HG03378 (cell line): ENCODE data around the gene OXT.
"Not testable (repeated sequence)": the region's sequence is repeated elsewhere in the genome, so short reads cannot be mapped to it uniquely, and the experiment has no call there.

ENCODE experiments used
- ATAC-seq: cut with Tn5 transposase; IDR thresholded peaks from one replicate; pipeline ENCODE4 v1.9.1; 2021; ENCODE audit warnings: mild to moderate bottlenecking, moderate library complexity; ENCODE audit not compliant: unreplicated experiment

Gene OXT

DNA sequence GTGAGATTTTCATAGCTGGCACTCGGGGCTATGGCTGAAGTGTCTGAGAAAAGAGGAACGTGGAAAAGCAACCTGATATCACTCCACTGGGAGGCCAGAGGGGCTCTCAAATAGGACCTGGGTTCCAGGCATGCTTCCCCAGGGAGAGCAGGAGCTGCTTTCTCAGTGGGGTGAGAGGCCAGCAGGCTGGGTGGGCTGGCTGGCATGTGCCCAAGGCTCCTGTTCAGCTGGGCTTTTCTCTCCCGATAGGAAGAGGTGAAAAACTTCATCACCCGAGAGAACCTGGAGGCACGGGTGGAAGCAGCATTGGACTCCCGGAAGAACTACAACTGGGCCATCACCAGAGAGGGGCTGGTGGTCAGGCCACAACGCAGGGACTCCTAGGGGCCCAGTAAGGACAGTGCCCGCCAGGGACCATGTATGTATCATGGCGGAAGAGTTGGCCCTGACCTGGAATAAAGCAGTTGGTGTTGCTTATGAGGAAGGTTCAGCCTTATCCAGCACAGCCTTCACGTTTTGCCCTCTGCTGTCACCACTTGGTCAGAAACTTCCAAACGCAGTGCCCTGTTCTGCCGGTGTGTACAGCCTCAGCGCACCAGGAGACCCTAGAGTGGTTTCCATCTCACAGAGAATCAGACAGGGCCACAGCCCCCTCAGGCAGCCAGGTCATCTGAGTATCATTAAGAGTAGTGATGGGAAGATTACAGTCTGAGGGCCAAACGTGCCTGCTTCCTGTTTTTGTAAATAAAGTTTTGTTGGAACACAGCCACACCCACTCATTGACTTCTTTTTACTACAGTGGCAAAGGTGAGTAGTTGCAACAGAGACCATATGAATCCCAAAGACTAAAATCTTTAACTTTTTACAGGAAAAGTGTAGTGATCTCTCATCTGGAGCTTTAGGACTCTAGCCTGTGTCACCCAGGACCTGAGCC, 23.7 kb upstream of the OXT start:
- no peak for ATAC-seq

DNA sequence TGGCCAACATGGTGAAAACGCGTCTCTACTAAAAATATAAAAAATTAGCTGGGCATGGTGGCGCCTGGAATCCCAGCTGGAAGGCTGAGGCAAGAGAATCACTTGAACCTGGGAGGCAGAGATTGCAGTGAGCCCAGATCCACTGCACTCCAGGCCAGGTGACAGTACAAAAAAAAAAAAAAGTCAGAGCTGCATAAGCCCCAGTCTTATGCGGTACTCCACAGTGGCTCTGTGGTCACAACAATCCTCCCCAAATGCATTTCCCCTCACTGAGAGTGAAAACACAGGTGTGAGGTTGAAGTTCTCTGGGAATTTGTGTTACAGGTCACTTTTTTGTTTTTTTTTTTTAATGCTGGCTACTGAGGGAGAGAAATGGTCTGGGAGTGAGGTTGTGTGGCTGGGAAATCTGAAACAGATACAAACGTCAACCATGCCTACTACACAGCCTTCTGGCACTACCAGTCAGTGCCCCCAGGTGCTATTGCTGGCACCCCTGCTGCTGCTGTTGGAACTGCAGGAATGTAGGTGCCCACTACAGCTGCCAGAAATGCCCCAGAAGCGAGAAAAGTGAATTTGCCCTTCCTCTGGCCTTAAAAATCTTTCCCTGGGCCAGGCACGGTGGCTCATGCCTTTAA, 19.9 kb upstream of the OXT start:
- ATAC-seq = no peak

DNA sequence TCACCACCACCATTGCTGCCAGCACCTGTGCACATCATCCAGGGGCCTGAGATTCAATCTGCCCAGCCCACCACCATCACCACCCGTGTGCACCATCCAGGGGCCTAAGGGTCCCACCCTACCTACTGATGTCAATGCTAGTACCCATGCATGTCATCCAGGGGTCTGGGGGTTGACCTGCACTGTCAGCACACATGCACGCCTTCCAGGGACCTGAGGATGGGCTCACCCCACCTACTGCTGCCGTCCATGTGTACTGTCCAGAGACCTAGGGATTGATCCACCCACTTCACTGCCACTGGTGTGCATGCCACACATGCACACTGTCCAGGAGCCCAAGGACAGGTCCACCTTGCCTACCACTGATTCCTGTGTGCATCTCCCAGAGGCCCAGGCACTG, 11.9 kb upstream of the OXT start:
- no peak for ATAC-seq

DNA sequence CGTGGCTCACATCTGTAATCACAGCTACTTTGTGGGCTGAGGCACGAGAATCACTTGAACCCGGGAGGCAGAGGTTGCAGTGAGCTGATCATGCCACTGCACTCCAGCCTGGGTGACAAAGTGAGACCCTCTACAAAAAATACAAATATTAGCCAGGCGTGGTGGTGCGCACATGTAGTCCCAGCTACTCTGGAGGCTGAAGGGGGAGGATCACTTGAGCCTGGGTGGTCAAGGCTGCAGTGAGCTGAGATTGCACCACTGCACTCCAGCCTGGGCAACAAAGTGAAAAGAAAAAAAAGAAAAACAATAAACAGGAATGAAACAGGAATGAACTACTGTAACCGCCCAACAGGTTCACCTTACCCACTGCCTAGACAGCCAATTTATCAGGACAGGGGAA, 7.3 kb upstream of the OXT start:
- ATAC-seq = not testable (repeated sequence)

DNA sequence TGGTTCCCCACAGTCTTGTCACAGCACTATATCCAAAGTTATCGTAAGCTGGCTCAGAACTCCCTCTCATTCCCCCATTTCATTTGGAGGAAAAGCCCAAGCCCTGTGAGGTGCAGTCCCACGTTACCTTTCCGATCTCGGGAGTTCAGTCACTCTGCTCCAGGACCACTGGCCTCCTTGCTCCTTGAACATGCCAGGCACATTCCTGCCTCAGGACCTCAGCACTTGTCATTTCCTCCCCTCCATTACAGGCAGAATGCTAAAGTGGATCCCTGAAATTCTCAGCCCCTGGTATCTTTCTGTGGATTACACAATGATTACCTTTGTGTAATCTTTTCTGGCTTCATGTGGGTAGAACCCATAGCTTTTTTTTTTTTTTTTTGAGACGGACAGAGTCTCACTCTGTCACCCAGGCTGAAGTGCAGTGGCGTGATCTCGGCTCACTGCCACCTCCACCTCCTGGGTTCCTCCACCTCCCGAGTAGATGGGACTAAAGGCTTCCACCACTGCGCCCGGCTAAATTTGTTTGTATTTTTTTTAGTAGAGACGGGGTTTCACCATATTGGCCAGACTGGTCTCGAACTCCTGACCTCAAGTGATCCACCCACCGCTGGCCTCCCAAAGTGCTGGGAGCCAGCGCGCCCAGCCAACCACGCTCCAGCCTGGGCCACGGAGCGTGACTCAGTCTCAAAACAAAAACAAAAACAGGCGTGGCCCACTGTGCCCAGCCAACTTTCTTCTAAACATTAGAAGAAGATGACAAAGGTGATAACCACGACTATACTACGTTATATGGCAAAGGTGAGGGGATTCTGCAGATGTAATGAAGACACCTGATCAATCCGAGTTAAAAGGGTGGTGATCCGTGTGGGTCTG, 4.0 kb upstream of the OXT start:
- ATAC-seq = no peak

DNA sequence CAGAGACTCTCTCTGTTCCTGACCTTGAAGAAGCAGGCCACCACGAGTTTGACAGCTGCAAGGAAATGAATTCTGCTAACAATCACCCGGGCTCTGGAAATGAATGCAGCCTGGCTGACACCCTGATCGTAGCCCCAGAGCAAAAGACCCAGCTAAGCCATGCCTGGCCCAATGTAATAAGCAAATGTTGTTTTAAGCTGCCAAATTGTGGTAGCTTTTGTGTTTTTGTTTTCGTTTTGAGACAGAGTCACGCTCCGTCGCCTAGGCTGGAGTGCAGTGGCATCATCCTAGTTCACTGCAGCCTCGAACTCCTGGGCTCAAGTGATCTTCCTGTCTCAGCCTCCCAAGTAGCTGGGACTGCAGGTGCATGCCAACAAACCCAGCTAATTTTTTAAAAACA, 3.3 kb upstream of the OXT start:
- no peak for ATAC-seq

DNA sequence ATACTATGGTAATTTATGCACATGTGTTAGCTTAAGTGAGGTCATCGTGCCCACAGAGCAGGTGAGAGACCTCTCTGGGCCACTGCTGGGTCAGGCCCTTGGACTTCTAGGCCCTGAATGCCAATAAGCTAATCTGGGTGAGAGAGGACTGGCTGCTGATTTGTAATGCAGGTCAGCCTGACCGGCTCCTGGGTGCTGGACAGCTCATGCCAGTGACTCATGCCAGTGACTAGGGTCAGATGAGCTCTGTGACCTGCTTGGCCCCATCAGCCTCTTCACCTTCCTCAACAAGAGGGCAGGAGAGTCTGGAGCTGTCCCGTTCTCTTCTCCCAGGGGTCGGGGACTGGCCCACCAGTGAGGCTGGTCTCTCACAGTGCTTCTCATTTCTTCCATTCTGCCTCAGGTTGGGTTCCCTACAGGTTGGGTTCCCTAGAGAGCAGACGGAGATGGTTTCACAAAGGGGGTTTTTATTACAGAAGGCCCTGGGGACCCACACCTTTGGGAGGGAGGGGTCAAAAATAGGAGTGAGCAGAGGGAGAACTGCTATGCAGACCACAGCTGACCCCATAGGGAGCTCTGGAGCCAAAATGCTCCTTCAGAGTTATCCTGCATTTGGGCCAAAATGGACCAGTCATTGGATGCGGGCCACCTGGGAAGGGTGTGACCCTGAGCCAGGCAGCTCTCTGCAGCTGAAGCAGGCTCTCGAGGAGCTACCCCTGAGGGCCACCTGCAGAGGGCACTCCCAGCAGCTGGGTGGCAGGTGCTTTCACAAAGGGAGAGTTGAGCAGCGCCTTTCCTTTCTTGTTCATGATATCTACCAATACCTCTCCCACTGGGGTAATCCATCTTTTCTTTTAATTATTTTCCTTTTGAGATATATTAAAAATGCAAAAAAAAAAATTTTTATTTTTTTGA, 2.2 kb upstream of the OXT start:
- ATAC-seq = no peak

DNA sequence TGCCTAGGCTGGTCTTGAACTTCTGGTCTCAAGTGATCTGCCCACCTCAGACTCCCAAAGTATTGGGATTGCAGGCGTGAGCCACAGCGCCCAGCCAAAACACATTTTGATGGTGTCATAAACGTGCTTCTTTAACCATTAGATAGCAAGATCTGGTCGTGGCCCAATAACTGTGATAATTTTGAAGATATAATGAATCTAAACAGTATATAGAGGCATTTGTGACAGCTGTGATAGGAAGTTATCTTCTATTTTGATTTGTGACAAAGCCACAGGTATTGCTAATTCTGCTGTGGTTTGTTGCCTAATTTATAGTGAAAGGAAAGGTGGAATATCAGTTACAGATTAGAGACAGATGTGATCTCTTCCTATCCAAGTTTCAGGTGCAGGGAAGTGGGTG, 695 bp upstream of the OXT start:
- ATAC-seq = no peak

DNA sequence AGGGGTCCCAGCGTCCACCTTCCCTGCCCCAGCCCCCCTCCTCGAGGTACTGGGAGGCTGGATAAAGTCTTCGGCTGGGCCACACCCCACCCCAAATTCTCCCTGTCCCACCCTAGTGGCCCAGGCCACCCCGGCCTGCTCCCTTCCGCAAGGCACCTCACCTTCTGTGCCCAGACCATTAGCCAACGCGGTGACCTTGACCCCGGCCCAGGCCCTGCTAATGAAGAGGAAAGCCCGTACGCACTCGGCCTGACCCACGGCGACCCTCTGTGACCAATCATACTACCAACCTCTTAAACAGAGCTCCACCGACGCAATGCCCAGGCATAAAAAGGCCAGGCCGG, 182 bp upstream of the OXT start:
- ATAC-seq = no peak

DNA sequence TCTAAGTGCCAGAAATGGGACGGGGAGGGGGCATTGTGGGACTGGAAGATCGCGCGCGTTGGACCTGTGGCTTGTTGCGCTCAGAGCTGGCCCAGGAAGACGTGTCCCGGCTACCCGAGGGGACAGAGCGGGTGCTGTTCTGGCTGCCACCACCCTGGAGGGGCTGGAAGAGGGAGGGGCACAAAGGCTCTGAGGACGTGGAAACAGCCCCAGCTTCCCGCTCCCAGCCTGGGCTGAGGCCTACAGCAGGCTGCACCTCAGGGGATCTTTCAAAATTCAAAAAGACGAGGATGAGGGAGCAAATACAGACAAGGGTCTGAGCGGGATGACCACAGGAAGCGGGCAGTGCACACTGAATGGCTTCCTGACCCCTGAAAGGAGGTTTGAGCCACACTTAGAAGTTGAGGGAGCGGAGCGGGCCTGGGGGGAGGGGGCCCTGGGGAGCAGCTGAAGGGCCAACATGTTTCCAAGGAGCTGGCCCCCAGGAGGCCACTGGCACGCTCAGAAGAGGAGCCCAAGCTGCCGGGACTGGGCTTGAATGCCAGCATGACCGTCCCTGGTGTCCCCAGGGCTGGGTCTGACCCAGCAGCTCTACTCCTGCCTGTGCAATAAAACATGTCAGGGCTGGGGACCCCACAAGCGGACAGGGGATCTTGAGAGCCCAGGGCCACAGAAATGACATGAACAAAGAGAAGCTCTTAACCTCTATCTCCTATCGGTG, 1.3 kb downstream of the OXT start:
- no peak for ATAC-seq

DNA sequence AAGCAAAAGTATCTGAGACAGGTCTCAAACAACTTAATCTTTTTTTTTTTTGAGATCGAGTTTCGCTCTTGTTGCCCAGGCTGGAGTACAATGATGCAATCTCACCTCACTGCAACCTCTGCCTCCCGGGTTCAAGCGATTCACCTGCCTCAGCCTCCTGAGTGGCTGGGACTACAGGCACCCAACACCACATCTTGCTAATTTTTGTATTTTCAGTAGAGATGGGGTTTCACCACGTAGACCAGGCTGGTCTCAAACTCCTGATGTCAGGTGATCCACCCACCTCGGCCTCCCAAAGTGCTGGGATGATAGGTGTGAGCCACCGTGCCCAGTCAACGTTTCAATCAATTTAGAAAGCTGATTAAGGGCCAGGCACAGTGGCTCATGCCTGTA, 1.8 kb downstream of the OXT start:
- ATAC-seq = not testable (repeated sequence)

DNA sequence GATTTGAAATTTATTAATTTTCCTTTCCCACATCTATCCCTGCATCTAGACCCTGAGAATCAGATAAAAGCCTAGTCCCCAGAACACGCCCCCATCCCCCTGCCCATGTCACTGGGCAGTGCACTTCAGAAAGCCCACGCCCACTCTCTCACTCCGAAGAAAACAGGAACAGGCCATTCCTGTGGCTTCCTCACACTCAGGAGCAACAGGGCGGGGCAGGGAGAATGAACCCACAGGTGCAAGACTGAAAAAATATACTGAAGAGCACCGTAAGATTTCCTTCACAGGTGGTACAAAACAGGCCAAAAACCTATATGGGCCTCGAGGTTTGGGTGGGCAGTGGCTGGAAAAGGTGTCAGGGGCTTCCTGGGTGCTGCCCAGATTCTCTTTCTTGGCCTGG, 3.4 kb downstream of the OXT start:
- ATAC-seq = no peak

DNA sequence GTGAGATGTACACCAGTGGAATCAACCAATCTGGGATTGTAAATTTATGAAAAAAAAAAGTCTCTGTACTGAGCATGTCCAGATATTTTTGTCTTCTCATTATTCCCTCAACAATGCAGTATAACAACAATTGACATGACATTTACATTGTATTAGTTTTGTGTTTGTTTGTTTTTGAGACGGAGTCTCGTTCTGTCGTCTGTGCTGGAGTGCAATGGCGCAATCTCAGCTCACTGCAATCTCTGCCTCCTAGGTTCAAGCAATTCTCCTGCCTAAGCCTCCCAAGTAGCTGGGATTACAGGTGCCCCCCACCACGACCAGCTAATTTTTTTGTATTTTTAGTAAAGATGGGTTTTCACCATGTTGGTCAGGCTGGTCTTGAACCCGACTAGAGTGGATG, 3.9 kb downstream of the OXT start:
- not testable (repeated sequence) for ATAC-seq

DNA sequence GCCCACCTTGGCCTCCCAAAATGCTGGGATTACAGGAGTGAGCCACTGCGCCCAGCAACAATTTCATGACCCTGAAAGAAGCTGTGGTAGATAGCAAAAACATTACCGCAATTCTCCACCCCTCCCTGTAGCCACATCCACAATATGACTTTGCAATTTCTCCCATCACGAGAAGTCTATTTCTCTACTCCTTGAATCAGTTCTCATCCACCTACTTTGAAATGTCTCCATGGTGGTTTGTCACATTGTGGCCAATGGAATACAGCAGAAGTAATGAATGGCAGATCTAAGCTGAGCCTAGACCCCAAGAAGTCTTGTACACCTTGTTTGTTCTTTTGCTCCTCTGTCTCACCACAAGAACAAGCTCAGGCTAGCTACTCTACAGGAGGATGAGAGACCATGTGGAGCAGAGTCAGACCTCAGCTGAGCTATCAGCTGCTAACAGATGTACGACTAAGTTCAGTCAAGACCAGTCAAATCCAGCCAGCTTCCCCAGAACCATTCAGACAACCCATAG, 6.3 kb downstream of the OXT start:
- no peak for ATAC-seq

DNA sequence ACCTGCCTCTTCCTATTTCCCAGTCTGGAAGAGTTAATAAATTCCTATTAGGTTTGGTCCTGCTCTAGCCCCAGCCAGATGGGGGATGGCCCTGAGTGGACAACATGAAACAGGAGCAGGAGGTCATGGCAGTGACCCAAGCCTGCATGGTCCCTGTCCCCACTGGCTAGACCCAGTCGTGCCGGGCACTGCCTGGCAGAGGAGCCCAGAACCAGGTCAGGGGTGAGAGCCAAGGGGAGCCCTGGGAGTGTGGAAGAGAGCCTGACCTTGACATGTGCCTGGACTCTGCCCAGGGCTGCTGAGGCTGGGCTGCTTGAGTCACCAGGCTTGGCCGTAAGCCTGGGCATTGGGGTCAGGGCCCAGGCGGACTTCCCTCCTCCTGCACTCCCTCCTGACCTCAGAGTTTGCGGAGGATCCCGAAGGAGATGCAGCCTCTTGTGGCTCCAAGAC, 9.5 kb downstream of the OXT start:
- no peak for ATAC-seq

DNA sequence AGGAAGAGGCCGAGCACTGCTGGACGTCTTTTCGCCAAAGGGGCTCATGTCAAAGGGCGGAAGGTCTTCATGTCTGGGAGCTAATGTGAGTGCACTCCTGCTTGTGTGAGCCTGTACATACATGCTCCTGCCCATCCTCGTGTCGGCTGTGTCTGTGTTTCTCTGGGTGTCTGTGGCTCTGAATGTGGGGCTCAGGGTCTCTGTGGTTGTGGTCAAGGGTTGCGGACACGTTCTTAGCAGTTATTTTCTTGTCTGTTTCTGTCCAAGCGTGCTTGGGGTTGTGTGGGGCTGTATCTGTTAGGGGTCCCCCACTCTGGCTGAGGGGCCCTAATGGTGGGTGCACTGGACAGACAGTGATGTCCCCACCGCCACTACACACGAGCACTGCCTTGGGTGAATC, 10.2 kb downstream of the OXT start:
- no peak for ATAC-seq

DNA sequence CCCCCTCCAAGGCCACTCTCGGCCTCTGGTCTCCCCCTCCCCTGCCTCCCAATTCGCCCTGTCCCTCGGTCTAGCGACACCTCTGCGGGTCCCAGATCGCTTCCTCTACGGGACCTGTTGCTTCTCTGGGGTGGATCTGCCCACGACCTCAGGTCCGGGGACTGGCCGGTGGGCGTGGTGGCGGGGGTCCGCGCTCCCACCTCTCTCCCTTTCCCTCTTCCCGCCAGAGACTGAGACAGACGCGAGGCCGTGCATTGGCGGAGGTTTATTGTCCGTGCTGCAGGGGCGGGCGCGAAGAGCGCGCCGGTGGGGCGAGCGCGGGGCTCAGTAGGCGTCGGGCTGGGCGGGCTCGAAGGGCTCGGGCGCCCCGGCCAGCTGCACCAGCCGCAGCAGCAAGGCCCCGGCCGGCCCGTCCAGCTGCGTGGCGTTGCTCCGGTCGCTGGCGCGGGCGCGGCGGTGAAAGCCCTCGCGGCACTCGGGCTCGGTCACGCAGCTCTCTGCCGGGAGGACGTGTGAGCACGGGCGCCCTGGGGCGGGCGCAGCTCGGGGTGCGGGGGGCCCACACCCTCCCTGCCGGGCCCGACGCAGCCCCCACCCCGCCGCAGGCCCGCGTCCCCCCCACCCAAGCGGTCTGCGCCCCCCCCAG, 11.0 kb downstream of the OXT start:
- ATAC-seq = no peak

DNA sequence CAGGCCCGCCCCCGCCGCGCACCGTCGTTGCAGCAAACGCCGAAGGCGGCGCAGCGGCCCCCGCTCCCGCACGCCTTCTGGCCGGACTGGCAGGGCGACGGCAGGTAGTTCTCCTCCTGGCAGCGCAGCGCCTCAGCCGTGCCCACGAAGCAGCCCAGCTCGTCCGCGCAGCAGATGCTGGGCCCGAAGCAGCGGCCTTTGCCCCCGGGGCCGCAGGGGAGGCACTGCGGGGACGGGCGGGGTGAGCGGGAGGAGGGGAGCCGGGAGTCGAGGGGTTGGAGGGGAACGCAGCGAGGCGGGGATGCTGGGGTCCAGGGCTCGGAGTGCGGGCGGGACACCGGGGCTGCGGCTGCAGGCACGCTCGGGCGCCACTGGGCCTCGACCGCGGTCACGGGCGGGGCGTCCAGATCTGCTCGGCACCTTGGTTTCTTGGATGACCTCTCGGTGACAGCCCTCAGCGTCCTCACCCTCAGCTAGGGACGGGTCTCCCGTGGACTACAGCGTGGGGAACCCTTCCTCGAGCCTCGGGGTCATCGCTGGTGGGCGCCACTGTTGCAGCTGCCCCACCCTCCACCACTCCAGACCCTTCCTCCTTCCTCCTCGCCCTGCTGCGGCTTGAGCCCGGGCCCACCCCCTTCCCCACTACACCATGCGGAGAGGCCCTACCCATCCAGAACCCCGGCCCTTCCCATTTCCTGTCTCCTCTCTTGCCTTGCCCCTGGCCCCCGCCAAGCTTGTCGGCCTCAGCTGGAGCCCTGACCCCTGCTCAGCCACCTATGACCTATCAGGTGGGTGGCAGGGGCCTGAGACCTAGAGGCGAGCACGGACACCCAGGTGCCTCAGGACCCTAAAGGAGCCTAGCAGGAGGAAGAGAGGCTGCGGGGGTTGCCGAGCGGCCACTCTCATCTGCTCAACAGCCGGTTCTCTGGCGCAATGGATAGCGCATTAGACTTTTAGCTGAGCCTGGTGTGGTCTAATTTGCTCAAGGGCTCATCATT, 11.8 kb downstream of the OXT start:
- no peak for ATAC-seq
